ENCODE measurements around the gene REEP6.
A peak's percentile ranks its signal among the peaks of the same experiment; 100 is the strongest.
"Not testable (repeated sequence)": the region's sequence is repeated elsewhere in the genome, so short reads cannot be mapped to it uniquely, and the experiment has no call there.

The REEP6 gene

GRCh38 chr19:1490311-1491113, 469 bp upstream of the REEP6 start, which contains the start of gene PCSK4:
Gene PCSK4, minus strand, starts transcription at chr19:1490350. Its CDS starts 4 bp downstream, at chr19:1490346.
- peak; percentile 97 for DNase-seq (ENCODE audit: low read depth)

GRCh38 chr19:1491849-1492170, 829 bp downstream of the REEP6 start:
- no peak for DNase-seq (ENCODE audit: low read depth)

GRCh38 chr19:1492474-1493006, 1.6 kb downstream of the REEP6 start:
- no peak for DNase-seq (ENCODE audit: low read depth)

GRCh38 chr19:1494115-1494815, 3.3 kb downstream of the REEP6 start:
- no peak for DNase-seq (ENCODE audit: low read depth)

- no peak for DNase-seq (ENCODE audit: low read depth)
Observed at GRCh38 chr19:1495051-1495798, 4.2 kb downstream of the REEP6 start.

- no peak for DNase-seq (ENCODE audit: low read depth)
Observed at GRCh38 chr19:1495799-1496713, 5.1 kb downstream of the REEP6 start.

GRCh38 chr19:1496714-1497577, 6.0 kb downstream of the REEP6 start:
- DNase-seq (ENCODE audit: low read depth), result no peak

GRCh38 chr19:1497578-1498235, 6.7 kb downstream of the REEP6 start:
- DNase-seq (ENCODE audit: low read depth), result no peak

GRCh38 chr19:1499231-1499630, 8.2 kb downstream of the REEP6 start:
- DNase-seq (ENCODE audit: low read depth), result not testable (repeated sequence)

- DNase-seq (ENCODE audit: low read depth), result no peak
Observed at GRCh38 chr19:1501200-1501595, 10.2 kb downstream of the REEP6 start.

GRCh38 chr19:1502433-1503088, 11.6 kb downstream of the REEP6 start:
- DNase-seq (ENCODE audit: low read depth), result no peak

GRCh38 chr19:1503089-1503924, 12.3 kb downstream of the REEP6 start:
- DNase-seq (ENCODE audit: low read depth), result peak; percentile 47

GRCh38 chr19:1503925-1504773, 13.2 kb downstream of the REEP6 start:
- DNase-seq (ENCODE audit: low read depth), result no peak

GRCh38 chr19:1505012-1505411, 14.0 kb downstream of the REEP6 start:
- DNase-seq (ENCODE audit: low read depth), result no peak

- DNase-seq (ENCODE audit: low read depth), result no peak
Observed at GRCh38 chr19:1505991-1506881, 15.3 kb downstream of the REEP6 start.

- DNase-seq (ENCODE audit: low read depth), result no peak
Observed at GRCh38 chr19:1507192-1507660, 16.2 kb downstream of the REEP6 start.

Measured in stimulated activated CD8-positive, alpha-beta memory T cell treated with anti-CD3 and anti-CD28 coated beads, Interleukin-12 subunit alpha, Interleukin-12 subunit beta, amount 100 ng/mL, for 1 hour (primary cell).